ENCODE data around the gene LRRC45.

- TF ChIP-seq HEY1 (CRISPR knock-in tag; IDR thresholded peaks at IDR 0.05; ENCODE audit: borderline replicate concordance), result no peak
- TF ChIP-seq, protein P1, sequence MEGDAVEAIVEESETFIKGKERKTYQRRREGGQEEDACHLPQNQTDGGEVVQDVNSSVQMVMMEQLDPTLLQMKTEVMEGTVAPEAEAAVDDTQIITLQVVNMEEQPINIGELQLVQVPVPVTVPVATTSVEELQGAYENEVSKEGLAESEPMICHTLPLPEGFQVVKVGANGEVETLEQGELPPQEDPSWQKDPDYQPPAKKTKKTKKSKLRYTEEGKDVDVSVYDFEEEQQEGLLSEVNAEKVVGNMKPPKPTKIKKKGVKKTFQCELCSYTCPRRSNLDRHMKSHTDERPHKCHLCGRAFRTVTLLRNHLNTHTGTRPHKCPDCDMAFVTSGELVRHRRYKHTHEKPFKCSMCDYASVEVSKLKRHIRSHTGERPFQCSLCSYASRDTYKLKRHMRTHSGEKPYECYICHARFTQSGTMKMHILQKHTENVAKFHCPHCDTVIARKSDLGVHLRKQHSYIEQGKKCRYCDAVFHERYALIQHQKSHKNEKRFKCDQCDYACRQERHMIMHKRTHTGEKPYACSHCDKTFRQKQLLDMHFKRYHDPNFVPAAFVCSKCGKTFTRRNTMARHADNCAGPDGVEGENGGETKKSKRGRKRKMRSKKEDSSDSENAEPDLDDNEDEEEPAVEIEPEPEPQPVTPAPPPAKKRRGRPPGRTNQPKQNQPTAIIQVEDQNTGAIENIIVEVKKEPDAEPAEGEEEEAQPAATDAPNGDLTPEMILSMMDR (IDR thresholded peaks at IDR 0.05 in 2 of 3, conservative IDR thresholded peaks at IDR 0.05 in 1 of 3; ENCODE audit: insufficient read depth in 2 of 3, low read depth in 1 of 3, low read length in 3 of 3), result no peak
- TF ChIP-seq ATF1 (CRISPR knock-in tag; IDR thresholded peaks at IDR 0.05), result no peak
- no peak for TF ChIP-seq ATF1 (tag; IDR thresholded peaks at IDR 0.05)
- TF ChIP-seq RFX5 (IDR thresholded peaks at IDR 0.05; ENCODE audit: low read depth, low read length), result no peak
- no peak for TF ChIP-seq FOXJ3 (CRISPR knock-in tag; IDR thresholded peaks at IDR 0.05)
- no peak for TF ChIP-seq KDM1A (IDR thresholded peaks at IDR 0.05)
- TF ChIP-seq, protein P2, sequence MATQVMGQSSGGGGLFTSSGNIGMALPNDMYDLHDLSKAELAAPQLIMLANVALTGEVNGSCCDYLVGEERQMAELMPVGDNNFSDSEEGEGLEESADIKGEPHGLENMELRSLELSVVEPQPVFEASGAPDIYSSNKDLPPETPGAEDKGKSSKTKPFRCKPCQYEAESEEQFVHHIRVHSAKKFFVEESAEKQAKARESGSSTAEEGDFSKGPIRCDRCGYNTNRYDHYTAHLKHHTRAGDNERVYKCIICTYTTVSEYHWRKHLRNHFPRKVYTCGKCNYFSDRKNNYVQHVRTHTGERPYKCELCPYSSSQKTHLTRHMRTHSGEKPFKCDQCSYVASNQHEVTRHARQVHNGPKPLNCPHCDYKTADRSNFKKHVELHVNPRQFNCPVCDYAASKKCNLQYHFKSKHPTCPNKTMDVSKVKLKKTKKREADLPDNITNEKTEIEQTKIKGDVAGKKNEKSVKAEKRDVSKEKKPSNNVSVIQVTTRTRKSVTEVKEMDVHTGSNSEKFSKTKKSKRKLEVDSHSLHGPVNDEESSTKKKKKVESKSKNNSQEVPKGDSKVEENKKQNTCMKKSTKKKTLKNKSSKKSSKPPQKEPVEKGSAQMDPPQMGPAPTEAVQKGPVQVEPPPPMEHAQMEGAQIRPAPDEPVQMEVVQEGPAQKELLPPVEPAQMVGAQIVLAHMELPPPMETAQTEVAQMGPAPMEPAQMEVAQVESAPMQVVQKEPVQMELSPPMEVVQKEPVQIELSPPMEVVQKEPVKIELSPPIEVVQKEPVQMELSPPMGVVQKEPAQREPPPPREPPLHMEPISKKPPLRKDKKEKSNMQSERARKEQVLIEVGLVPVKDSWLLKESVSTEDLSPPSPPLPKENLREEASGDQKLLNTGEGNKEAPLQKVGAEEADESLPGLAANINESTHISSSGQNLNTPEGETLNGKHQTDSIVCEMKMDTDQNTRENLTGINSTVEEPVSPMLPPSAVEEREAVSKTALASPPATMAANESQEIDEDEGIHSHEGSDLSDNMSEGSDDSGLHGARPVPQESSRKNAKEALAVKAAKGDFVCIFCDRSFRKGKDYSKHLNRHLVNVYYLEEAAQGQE (IDR thresholded peaks at IDR 0.05; ENCODE audit: borderline replicate concordance), result no peak
- TF ChIP-seq, protein P2 (CRISPR knock-in tag; IDR thresholded peaks at IDR 0.05; ENCODE audit: low read depth), result no peak
- TF ChIP-seq MAFG (tag; conservative IDR thresholded peaks at IDR 0.05), result no peak
These were observed 49.7 kb downstream of the LRRC45 start for GRCh38 chr17:82072827-82073226.
